GM12878 (cell line): Measurements from ENCODE around the gene DYDC2. TPM values are rescaled to one million over a fixed set of nuclear protein-coding genes. Genes with fewer than 3 reads are reported as not detected.

ENCODE experiments used
- ATAC-seq: fragments of 200-7000 bp; cut with Tn5 transposase; 3 replicates; pipeline ENCODE4 v1.9.1; 2020; ENCODE audit warnings: mild to moderate bottlenecking, moderate library complexity
- BruUV-seq: library from RNA; stranded (reverse); fragments of 400-500 nt; replicated peaks from 2 replicates; lab custom pipeline; 2021; lab: Mats Ljungman, UMichigan
- CTCF ChIA-PET: fragments of 300-600 bp; sonication (Branson Sonifier 250); formaldehyde crosslinking; extraction: SDS; loops from one replicate; lab custom pipeline; 2021; ENCODE audit warnings: inconsistent platforms; lab: Yijun Ruan, JAX
- POLR2A ChIA-PET: fragments of 350-600 bp; formaldehyde crosslinking; extraction: SDS; loops from one replicate; lab custom pipeline; 2021; ENCODE audit warnings: inconsistent platforms; lab: Charles Lee
- RAD21 ChIA-PET: fragments of 300-600 bp; sonication (Branson Sonifier 250); formaldehyde crosslinking; loops from one replicate; lab custom pipeline; 2023; ENCODE audit warnings: antibody characterized with exemption; ENCODE audit not compliant: unreplicated experiment; lab: Charles Lee
- SMC1A ChIA-PET: fragments of 300-600 bp; sonication (Branson Sonifier 250); formaldehyde crosslinking; loops from one replicate; lab custom pipeline; 2023; ENCODE audit not compliant: unreplicated experiment, uncharacterized antibody; lab: Charles Lee
- DNase-seq: peaks from one replicate; pipeline ENCODE4 v3.0.0-alpha.2; 2011; ENCODE audit warnings: low read depth, low spot score
- FAIRE-seq: peaks from 3 replicates; lab custom pipeline; 2011; peaks lifted over from hg19 to GRCh38; lab: Jason Lieb, UNC
- H2AFZ ChIP-seq: 2 replicates; pipeline ENCODE4 v1.6.0; 2011; ENCODE audit warnings: low read depth, low read length, control low read depth; ENCODE audit not compliant: control insufficient read depth
- H3K27ac ChIP-seq: 2 replicates; pipeline ENCODE4 v1.5.1; 2011; ENCODE audit warnings: control low read depth; ENCODE audit not compliant: control insufficient read depth, insufficient read depth
- H3K27me3 ChIP-seq, 2 experiments: replicated peaks in 1 of 2; 2 replicates each; pipeline versions ENCODE4 v1.6.0 to v1.6.1; 2011; ENCODE audit warnings: low read length in 1 of 2; ENCODE audit not compliant: control insufficient read depth in 2 of 2, insufficient read depth in 2 of 2
- H3K36me3 ChIP-seq, 2 experiments: 2 replicates each; pipeline ENCODE4 v1.5.1; 2011; ENCODE audit warnings: low read length in 1 of 2; ENCODE audit not compliant: control insufficient read depth in 2 of 2, insufficient read depth in 2 of 2
- H3K4me1 ChIP-seq: 2 replicates; pipeline ENCODE4 v1.6.1; 2011; ENCODE audit warnings: mild to moderate bottlenecking, low read length, moderate library complexity, mixed read lengths; ENCODE audit not compliant: control insufficient read depth, insufficient read depth
- H3K4me2 ChIP-seq: 2 replicates; pipeline ENCODE4 v1.6.0; 2011; ENCODE audit warnings: control low read depth; ENCODE audit not compliant: control insufficient read depth, insufficient read depth
- H3K4me3 ChIP-seq: fragments of 200-600 bp; sonication (generic); 2 replicates; pipeline ENCODE4 v1.5.1; 2016
- H3K79me2 ChIP-seq: 2 replicates; pipeline ENCODE4 v1.6.0; 2011; ENCODE audit warnings: low read length; ENCODE audit not compliant: control insufficient read depth, insufficient read depth
- H3K9ac ChIP-seq: 2 replicates; pipeline ENCODE4 v1.8.0; 2011; ENCODE audit warnings: low read length, control low read depth, mixed read lengths; ENCODE audit not compliant: control insufficient read depth, insufficient read depth
- H3K9me3 ChIP-seq: replicated peaks from 3 replicates; pipeline ENCODE4 v1.5.1; 2011; ENCODE audit warnings: mild to moderate bottlenecking, low read length; ENCODE audit not compliant: control insufficient read depth, insufficient read depth
- H4K20me1 ChIP-seq: 2 replicates; pipeline ENCODE4 v1.6.0; 2011; ENCODE audit not compliant: control insufficient read depth, insufficient read depth
- ATF7 ChIP-seq: fragments of 450-650 bp; IDR thresholded peaks from 2 replicates; pipeline ENCODE4 v1.6.1; 2016; ENCODE audit warnings: low read depth, mild to moderate bottlenecking
- CEBPB ChIP-seq, 2 experiments: fragments of 150-350 bp in 1 of 2; IDR thresholded peaks; 2 replicates each; pipeline ENCODE4 v1.6.1; 2012 to 2014; ENCODE audit warnings: low read depth in 2 of 2, low read length in 2 of 2, borderline replicate concordance in 1 of 2, inconsistent platforms in 1 of 2
- EGR1 ChIP-seq, 2 experiments: IDR thresholded peaks; 1 replicate in 1 of 2; 2 replicates in 1 of 2; pipeline ENCODE4 v1.6.1; 2011 to 2012; ENCODE audit warnings: low read depth in 2 of 2, low read length in 2 of 2, borderline replicate concordance in 1 of 2, mild to moderate bottlenecking in 1 of 2, moderate library complexity in 1 of 2
- FOXM1 ChIP-seq: IDR thresholded peaks from 2 replicates; pipeline ENCODE4 v1.6.1; 2012; ENCODE audit warnings: low read depth, mild to moderate bottlenecking, inconsistent platforms, low read length, moderate library complexity
- IKZF1 ChIP-seq: fragments of 450-650 bp; conservative IDR thresholded peaks from 2 replicates; pipeline ENCODE4 v1.6.1; 2017; ENCODE audit warnings: antibody characterized with exemption, mild to moderate bottlenecking
- NFXL1 ChIP-seq: fragments of 450-650 bp; IDR thresholded peaks from 2 replicates; pipeline ENCODE4 v1.6.1; 2017; ENCODE audit warnings: antibody characterized with exemption, mild to moderate bottlenecking, borderline replicate concordance
- NFYA ChIP-seq: IDR thresholded peaks from 2 replicates; pipeline ENCODE4 v1.6.1; 2011; ENCODE audit warnings: low read depth, mild to moderate bottlenecking, low read length, improper control_type of control experiment, borderline replicate concordance
- NRF1 ChIP-seq: conservative IDR thresholded peaks from 2 replicates; pipeline ENCODE4 v1.6.1; 2011; ENCODE audit warnings: mild to moderate bottlenecking, low read depth, low read length, improper control_type of control experiment
- PML ChIP-seq: IDR thresholded peaks from 2 replicates; pipeline ENCODE4 v1.6.1; 2012; ENCODE audit warnings: low read length, inconsistent platforms
- RELA ChIP-seq: fragments of 450-650 bp; IDR thresholded peaks from 2 replicates; pipeline ENCODE4 v1.8.0; 2014; ENCODE audit warnings: borderline replicate concordance; ENCODE audit not compliant: partially characterized antibody
- STAT1 ChIP-seq: fragments of 450-650 bp; conservative IDR thresholded peaks from 2 replicates; pipeline ENCODE4 v1.6.1; 2014; ENCODE audit warnings: antibody characterized with exemption, mild to moderate bottlenecking
- ZNF384 ChIP-seq: IDR thresholded peaks from 2 replicates; pipeline ENCODE4 v1.6.1; 2012; ENCODE audit warnings: low read depth, mild to moderate bottlenecking, low read length, improper control_type of control experiment, borderline replicate concordance
- WGBS: methylation state at CpG from one replicate; pipeline ENCODE4 v1.1.6; 2016; ENCODE audit warnings: low lambda C conversion rate; ENCODE audit not compliant: insufficient replicate concordance, insufficient coverage; ENCODE audit errors: missing lambda C conversion rate; 5-methylcytosine and 5-hydroxymethylcytosine counted together
- in situ Hi-C: fragments of 300-500 bp; cut with MboI; formaldehyde crosslinking; loops from 9 replicates; pipeline ENCODE4 v1.14.3; 2018; ENCODE audit warnings: mixed read lengths
- intact Hi-C: fragments of 100-400 bp; cut with micrococcal nuclease; formaldehyde crosslinking; loops from one replicate; pipeline ENCODE4 v1.14.2; 2022; ENCODE audit not compliant: unreplicated experiment
- polyA plus RNA-seq, 11 experiments: library from polyadenylated mRNA; depleted of rRNA in 4 of 11; unstranded in 6 of 11; stranded (reverse) in 5 of 11; fragments of >200 nt; fragmentation: Nextera tagmentation in 4 of 11; fragmentation: Illumina TruSeq in 1 of 11; extraction: Ambion mirVana in 4 of 11; extraction: Trizol in 1 of 11; gene quantifications; 1 replicate in 1 of 11; 2 replicates in 10 of 11; pipeline versions ENCODE4 v1.2.1 to v1.2.3, GENCODE V29; 2011 to 2016; ENCODE audit warnings: inconsistent platforms in 2 of 11, missing spikeins in 2 of 11, low read depth in 1 of 11
- total RNA-seq, 4 experiments: library from RNA; depleted of rRNA in 3 of 4; stranded (reverse); fragments of >200 nt in 3 of 4; fragmentation: Illumina TruSeq in 1 of 4; extraction: Trizol in 1 of 4; gene quantifications; 2 replicates each; pipeline versions ENCODE4 v1.2.1 to v1.2.3, GENCODE V29; 2013 to 2021
- TF ChIP-seq, protein P1 (sequence below): fragments of 450-650 bp; IDR thresholded peaks from 2 replicates; pipeline ENCODE4 v1.6.1; 2017; ENCODE audit warnings: mild to moderate bottlenecking, moderate library complexity
- TF ChIP-seq, protein P2 (sequence below): fragments of 450-650 bp; IDR thresholded peaks from 2 replicates; pipeline ENCODE4 v1.6.1; 2016; ENCODE audit warnings: mild to moderate bottlenecking
- TF ChIP-seq, protein P3 (sequence below): fragments of 450-650 bp; conservative IDR thresholded peaks from 2 replicates; pipeline ENCODE4 v1.6.1; 2017; ENCODE audit warnings: mild to moderate bottlenecking, moderate library complexity

The DYDC2 gene
- total and polyA plus RNA-seq, 10 of the 15 experiments (the other 5 are each of a cell fraction or from before 2014, with no cell fraction given) = 0.18 TPM; not detected in 9

DNA sequence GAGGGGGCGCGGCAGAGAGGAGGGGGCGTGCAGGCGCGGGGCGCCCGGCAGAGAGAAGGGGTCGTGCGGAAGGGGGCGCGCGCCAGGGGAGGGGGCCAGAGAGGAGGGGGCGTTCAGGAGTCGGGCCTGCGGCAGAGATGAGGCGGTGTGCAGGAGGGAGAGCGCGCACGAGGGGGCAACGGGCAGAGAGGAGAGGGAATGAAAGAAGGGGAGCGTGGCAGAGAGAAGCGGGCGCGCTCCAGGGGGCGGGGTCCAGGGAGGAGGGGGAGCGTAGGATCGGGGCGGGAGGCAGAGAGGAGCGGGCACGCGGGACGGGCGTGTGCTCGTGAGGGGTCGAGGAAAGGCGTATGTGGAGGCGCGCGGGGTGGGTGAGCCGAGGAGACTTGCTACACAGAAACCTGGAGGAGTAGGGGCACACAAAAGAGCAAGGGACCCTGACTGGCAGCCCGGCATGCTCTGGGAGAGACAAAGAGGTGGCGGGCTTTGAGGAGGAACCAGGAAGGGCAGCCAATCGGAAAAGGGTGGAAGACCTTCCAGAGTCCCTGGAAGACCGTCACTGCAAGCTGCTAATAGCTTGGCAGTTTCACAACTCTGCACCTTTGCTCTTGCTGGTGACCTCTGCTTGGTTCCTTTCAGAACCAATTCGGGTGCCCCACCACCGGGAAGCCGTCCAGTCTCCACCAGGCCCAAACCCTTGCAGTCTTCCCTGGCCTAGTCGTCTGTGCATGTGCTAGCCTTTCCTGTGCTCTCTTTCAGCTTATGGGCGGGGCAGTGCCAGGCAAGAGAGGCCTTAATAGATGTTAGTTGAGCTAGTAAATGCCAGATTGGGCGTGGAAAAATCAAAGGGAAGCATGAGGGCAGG lies 639 bp downstream of the DYDC2 start:
- H3K79me2 ChIP-seq = no peaks in the 10 kb centered on the region
- no peak overlapping the region for H3K27ac ChIP-seq
- no peak overlapping the region for H3K4me2 ChIP-seq
- FAIRE-seq (no peak), ATAC-seq (no peak), DNase-seq (no peak)
- peaks cover 5 to 11% of the 10 kb centered on the region in 2 experiments for H3K27me3 ChIP-seq
- intact Hi-C loops = no loop called here
- no peak overlapping the region for H3K9ac ChIP-seq
- ChIA-PET SMC1A (no interaction called here), RAD21 (no interaction called here), POLR2A (interaction anchor here (0.7 kb wide), 1 partner anchor 34 kb away, joined by 4 read pairs; no protein-coding TSS in a partner anchor), CTCF (no interaction called here)
- H3K36me3 ChIP-seq = no peaks in the 10 kb centered on the region
- no TSS peak for BruUV-seq
- no peak overlapping the region for H3K4me3 ChIP-seq
- no peaks in the 10 kb centered on the region for H4K20me1 ChIP-seq
- no peaks in the 10 kb centered on the region for H3K9me3 ChIP-seq
- WGBS = 30% methylated on average over 26 of the region's 50 CpGs
- in situ Hi-C loops = no loop called here
- no peaks in the 10 kb centered on the region for H3K4me1 ChIP-seq
- TF ChIP-seq PML (no peak), CEBPB (IDR thresholded peaks at IDR 0.05; ENCODE audit: borderline replicate concordance in 1 of 2, low read depth in 2 of 2, low read length in 2 of 2) (no peak), ATF7 (no peak), ZNF384 (no peak), EGR1 (IDR thresholded peaks at IDR 0.05; ENCODE audit: borderline replicate concordance in 1 of 2, low read depth in 2 of 2, low read length in 2 of 2) (no peak), NRF1 (no peak), FOXM1 (no peak), NFXL1 (no peak), NFYA (no peak), RELA (no peak), STAT1 (no peak), IKZF1 (no peak)
- TF ChIP-seq, protein P1, sequence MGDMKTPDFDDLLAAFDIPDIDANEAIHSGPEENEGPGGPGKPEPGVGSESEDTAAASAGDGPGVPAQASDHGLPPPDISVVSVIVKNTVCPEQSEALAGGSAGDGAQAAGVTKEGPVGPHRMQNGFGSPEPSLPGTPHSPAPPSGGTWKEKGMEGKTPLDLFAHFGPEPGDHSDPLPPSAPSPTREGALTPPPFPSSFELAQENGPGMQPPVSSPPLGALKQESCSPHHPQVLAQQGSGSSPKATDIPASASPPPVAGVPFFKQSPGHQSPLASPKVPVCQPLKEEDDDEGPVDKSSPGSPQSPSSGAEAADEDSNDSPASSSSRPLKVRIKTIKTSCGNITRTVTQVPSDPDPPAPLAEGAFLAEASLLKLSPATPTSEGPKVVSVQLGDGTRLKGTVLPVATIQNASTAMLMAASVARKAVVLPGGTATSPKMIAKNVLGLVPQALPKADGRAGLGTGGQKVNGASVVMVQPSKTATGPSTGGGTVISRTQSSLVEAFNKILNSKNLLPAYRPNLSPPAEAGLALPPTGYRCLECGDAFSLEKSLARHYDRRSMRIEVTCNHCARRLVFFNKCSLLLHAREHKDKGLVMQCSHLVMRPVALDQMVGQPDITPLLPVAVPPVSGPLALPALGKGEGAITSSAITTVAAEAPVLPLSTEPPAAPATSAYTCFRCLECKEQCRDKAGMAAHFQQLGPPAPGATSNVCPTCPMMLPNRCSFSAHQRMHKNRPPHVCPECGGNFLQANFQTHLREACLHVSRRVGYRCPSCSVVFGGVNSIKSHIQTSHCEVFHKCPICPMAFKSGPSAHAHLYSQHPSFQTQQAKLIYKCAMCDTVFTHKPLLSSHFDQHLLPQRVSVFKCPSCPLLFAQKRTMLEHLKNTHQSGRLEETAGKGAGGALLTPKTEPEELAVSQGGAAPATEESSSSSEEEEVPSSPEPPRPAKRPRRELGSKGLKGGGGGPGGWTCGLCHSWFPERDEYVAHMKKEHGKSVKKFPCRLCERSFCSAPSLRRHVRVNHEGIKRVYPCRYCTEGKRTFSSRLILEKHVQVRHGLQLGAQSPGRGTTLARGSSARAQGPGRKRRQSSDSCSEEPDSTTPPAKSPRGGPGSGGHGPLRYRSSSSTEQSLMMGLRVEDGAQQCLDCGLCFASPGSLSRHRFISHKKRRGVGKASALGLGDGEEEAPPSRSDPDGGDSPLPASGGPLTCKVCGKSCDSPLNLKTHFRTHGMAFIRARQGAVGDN = no peak
- TF ChIP-seq, protein P2, sequence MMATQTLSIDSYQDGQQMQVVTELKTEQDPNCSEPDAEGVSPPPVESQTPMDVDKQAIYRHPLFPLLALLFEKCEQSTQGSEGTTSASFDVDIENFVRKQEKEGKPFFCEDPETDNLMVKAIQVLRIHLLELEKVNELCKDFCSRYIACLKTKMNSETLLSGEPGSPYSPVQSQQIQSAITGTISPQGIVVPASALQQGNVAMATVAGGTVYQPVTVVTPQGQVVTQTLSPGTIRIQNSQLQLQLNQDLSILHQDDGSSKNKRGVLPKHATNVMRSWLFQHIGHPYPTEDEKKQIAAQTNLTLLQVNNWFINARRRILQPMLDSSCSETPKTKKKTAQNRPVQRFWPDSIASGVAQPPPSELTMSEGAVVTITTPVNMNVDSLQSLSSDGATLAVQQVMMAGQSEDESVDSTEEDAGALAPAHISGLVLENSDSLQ = no peak
- TF ChIP-seq, protein P3, sequence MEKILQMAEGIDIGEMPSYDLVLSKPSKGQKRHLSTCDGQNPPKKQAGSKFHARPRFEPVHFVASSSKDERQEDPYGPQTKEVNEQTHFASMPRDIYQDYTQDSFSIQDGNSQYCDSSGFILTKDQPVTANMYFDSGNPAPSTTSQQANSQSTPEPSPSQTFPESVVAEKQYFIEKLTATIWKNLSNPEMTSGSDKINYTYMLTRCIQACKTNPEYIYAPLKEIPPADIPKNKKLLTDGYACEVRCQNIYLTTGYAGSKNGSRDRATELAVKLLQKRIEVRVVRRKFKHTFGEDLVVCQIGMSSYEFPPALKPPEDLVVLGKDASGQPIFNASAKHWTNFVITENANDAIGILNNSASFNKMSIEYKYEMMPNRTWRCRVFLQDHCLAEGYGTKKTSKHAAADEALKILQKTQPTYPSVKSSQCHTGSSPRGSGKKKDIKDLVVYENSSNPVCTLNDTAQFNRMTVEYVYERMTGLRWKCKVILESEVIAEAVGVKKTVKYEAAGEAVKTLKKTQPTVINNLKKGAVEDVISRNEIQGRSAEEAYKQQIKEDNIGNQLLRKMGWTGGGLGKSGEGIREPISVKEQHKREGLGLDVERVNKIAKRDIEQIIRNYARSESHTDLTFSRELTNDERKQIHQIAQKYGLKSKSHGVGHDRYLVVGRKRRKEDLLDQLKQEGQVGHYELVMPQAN = no peak
- H2AFZ ChIP-seq = no peak overlapping the region
